Brain microvascular endothelial cell (primary cell): ENCODE data around the gene CLDN4.

Experiments
- DNase-seq: peaks from one replicate; pipeline ENCODE4 v3.0.0-alpha.2; 2020
- H3K27ac ChIP-seq: fragments of 250-450 bp; sonication (Bioruptor Pico); 2 replicates; pipeline ENCODE4 v1.5.1; 2020; ENCODE audit warnings: mild to moderate bottlenecking, moderate library complexity
- H3K27me3 ChIP-seq: fragments of 250-450 bp; sonication (Bioruptor Pico); replicated peaks from 2 replicates; pipeline ENCODE4 v1.5.1; 2020; ENCODE audit warnings: mild to moderate bottlenecking
- H3K36me3 ChIP-seq: fragments of 250-450 bp; sonication (Bioruptor Pico); replicated peaks from 2 replicates; pipeline ENCODE4 v1.5.1; 2020; ENCODE audit warnings: mild to moderate bottlenecking
- H3K4me3 ChIP-seq: 2 replicates; pipeline ENCODE4 v1.5.1; 2011; ENCODE audit warnings: low read depth, mild to moderate bottlenecking, control low read depth, low read length, moderate library complexity
- CTCF ChIP-seq: IDR thresholded peaks from 2 replicates; pipeline ENCODE4 v1.5.1; 2011; ENCODE audit warnings: low read depth, mild to moderate bottlenecking, moderate library complexity, low read length, control low read depth, inconsistent platforms; ENCODE audit errors: missing control alignments
- in situ Hi-C: cut with HindIII; loops from 2 replicates; pipeline ENCODE4 v1.10.0; 2017; ENCODE audit warnings: low sequenced_read_pairs, low pct_ligation_motif_present

The CLDN4 gene

GRCh38 chr7:73799282-73800141 lies 31.3 kb upstream of the CLDN4 start:
- no peak overlapping the region for H3K27ac ChIP-seq
- no peaks in the 10 kb centered on the region for H3K36me3 ChIP-seq
- no peak overlapping the region for H3K4me3 ChIP-seq
- no peak for TF ChIP-seq CTCF
- DNase-seq, result no peak
- in situ Hi-C loops, result no loop called here
- H3K27me3 ChIP-seq, result no peaks in the 10 kb centered on the region

GRCh38 chr7:73801577-73801976 lies 29.2 kb upstream of the CLDN4 start:
- Histone ChIP-seq H3K36me3 (no peaks in the 10 kb centered on the region), H3K27me3 (no peaks in the 10 kb centered on the region), H3K27ac (no peak overlapping the region), H3K4me3 (no peak overlapping the region)
- in situ Hi-C loops, result no loop called here
- no peak for DNase-seq
- TF ChIP-seq CTCF, result no peak

- in situ Hi-C loops, result no loop called here
- no peak for DNase-seq
- Histone ChIP-seq H3K27me3 (no peaks in the 10 kb centered on the region), H3K27ac (no peak overlapping the region), H3K4me3 (no peak overlapping the region), H3K36me3 (no peaks in the 10 kb centered on the region)
- TF ChIP-seq CTCF, result no peak
Measured at GRCh38 chr7:73802459-73802858, 28.3 kb upstream of the CLDN4 start.

GRCh38 chr7:73809467-73809951 lies 21.3 kb upstream of the CLDN4 start:
- Histone ChIP-seq H3K27me3 (no peaks in the 10 kb centered on the region), H3K4me3 (no peak overlapping the region), H3K27ac (no peak overlapping the region), H3K36me3 (no peaks in the 10 kb centered on the region)
- no peak for DNase-seq
- no peak for TF ChIP-seq CTCF
- in situ Hi-C loops, result no loop called here

GRCh38 chr7:73810998-73811360 lies 19.8 kb upstream of the CLDN4 start:
- no peak overlapping the region for H3K27ac ChIP-seq
- in situ Hi-C loops, result no loop called here
- no peak overlapping the region for H3K4me3 ChIP-seq
- TF ChIP-seq CTCF, result peak; percentile 8
- no peak for DNase-seq
- H3K36me3 ChIP-seq, result no peaks in the 10 kb centered on the region
- H3K27me3 ChIP-seq, result no peaks in the 10 kb centered on the region

- H3K4me3 ChIP-seq, result no peak overlapping the region
- peak; percentile 96 for TF ChIP-seq CTCF
- no peak overlapping the region for H3K27ac ChIP-seq
- in situ Hi-C loops, result no loop called here
- DNase-seq, result peak; percentile 43
- H3K27me3 ChIP-seq, result no peaks in the 10 kb centered on the region
- no peaks in the 10 kb centered on the region for H3K36me3 ChIP-seq
Measured at GRCh38 chr7:73811760-73812168, 19.0 kb upstream of the CLDN4 start.
